ENCODE results near the gene CA10.

CA10 gene

GRCh38 chr17:51630101-51630671, 528.3 kb downstream of the CA10 start:
- Histone ChIP-seq H2AK5ac (ENCODE audit: low read length) (no peak overlapping the region), H4K12ac (ENCODE audit: low read depth, low read length) (no peak overlapping the region), H3K79me2 (ENCODE audit: control insufficient read depth, insufficient read depth, low read length, poor library complexity) (no peaks in the 10 kb centered on the region), H4K8ac (ENCODE audit: low read depth, low read length) (no peak overlapping the region), H2AFZ (ENCODE audit: insufficient read depth, low read length, poor library complexity) (no peak overlapping the region), H2BK120ac (ENCODE audit: insufficient read depth, low read length, poor library complexity) (no peak overlapping the region), H3K36me3 (ENCODE audit: control insufficient read depth in 1 of 2, insufficient read depth in 2 of 2, low read length in 2 of 2) (no peaks in the 10 kb centered on the region), H3K4me1 (ENCODE audit: control insufficient read depth in 1 of 2, insufficient read depth in 2 of 2, low read length in 2 of 2) (peaks cover 0 to 2% of the 10 kb centered on the region in 2 experiments), H3K4me2 (ENCODE audit: low read length) (no peak overlapping the region), H3K9ac (ENCODE audit: low read length) (no peak overlapping the region), H3K18ac (ENCODE audit: low read length) (no peak overlapping the region), H3K23ac (ENCODE audit: low read length) (no peak overlapping the region), H2BK12ac (ENCODE audit: low read length) (no peak overlapping the region), H3K79me1 (ENCODE audit: low read length) (no peaks in the 10 kb centered on the region), H3K9me3 (ENCODE audit: insufficient read depth, low read depth, low read length) (no peaks in the 10 kb centered on the region), H2BK5ac (ENCODE audit: low read depth, low read length, poor library complexity) (no peak overlapping the region), H4K91ac (ENCODE audit: low read depth, low read length) (no peak overlapping the region), H3K4me3 (ENCODE audit: low read depth, low read length) (no peak overlapping the region), H3K27ac (ENCODE audit: low read depth, low read length) (no peak overlapping the region), H3K27me3 (ENCODE audit: insufficient read depth, low read length) (no peaks in the 10 kb centered on the region), H3K4ac (ENCODE audit: low read depth, low read length) (no peak overlapping the region), H3K14ac (ENCODE audit: low read length) (no peak overlapping the region)
- no CpG with 5 or more reads among the region's 5 CpGs for WGBS (ENCODE audit: extremely low coverage, insufficient coverage, insufficient read length)
- no peak for DNase-seq

GRCh38 chr17:51629232-51629631, 529.3 kb downstream of the CA10 start:
- H3K4ac ChIP-seq (ENCODE audit: low read depth, low read length): no peak overlapping the region
- peak overlapping the region; percentile 49 for H3K4me3 ChIP-seq (ENCODE audit: low read depth, low read length)
- H3K9ac ChIP-seq (ENCODE audit: low read length): no peak overlapping the region
- no peak for DNase-seq
- H3K4me2 ChIP-seq (ENCODE audit: low read length): no peak overlapping the region
- no peak overlapping the region for H4K12ac ChIP-seq (ENCODE audit: low read depth, low read length)
- no peak overlapping the region for H3K27ac ChIP-seq (ENCODE audit: low read depth, low read length)
- peaks cover 0 to 2% of the 10 kb centered on the region in 2 experiments for H3K4me1 ChIP-seq (ENCODE audit: control insufficient read depth in 1 of 2, insufficient read depth in 2 of 2, low read length in 2 of 2)
- no peaks in the 10 kb centered on the region for H3K79me1 ChIP-seq (ENCODE audit: low read length)
- no peaks in the 10 kb centered on the region for H3K27me3 ChIP-seq (ENCODE audit: insufficient read depth, low read length)
- no peaks in the 10 kb centered on the region for H3K79me2 ChIP-seq (ENCODE audit: control insufficient read depth, insufficient read depth, low read length, poor library complexity)
- WGBS (ENCODE audit: extremely low coverage, insufficient coverage, insufficient read length): no CpG with 5 or more reads among the region's 3 CpGs
- H4K8ac ChIP-seq (ENCODE audit: low read depth, low read length): no peak overlapping the region
- no peak overlapping the region for H2BK5ac ChIP-seq (ENCODE audit: low read depth, low read length, poor library complexity)
- H3K36me3 ChIP-seq (ENCODE audit: control insufficient read depth in 1 of 2, insufficient read depth in 2 of 2, low read length in 2 of 2): no peaks in the 10 kb centered on the region
- no peaks in the 10 kb centered on the region for H3K9me3 ChIP-seq (ENCODE audit: insufficient read depth, low read depth, low read length)
- H3K14ac ChIP-seq (ENCODE audit: low read length): no peak overlapping the region
- no peak overlapping the region for H2AK5ac ChIP-seq (ENCODE audit: low read length)
- H3K23ac ChIP-seq (ENCODE audit: low read length): no peak overlapping the region
- H4K91ac ChIP-seq (ENCODE audit: low read depth, low read length): no peak overlapping the region
- H2BK12ac ChIP-seq (ENCODE audit: low read length): no peak overlapping the region
- H3K18ac ChIP-seq (ENCODE audit: low read length): no peak overlapping the region
- H2BK120ac ChIP-seq (ENCODE audit: insufficient read depth, low read length, poor library complexity): no peak overlapping the region
- H2AFZ ChIP-seq (ENCODE audit: insufficient read depth, low read length, poor library complexity): no peak overlapping the region

DNA sequence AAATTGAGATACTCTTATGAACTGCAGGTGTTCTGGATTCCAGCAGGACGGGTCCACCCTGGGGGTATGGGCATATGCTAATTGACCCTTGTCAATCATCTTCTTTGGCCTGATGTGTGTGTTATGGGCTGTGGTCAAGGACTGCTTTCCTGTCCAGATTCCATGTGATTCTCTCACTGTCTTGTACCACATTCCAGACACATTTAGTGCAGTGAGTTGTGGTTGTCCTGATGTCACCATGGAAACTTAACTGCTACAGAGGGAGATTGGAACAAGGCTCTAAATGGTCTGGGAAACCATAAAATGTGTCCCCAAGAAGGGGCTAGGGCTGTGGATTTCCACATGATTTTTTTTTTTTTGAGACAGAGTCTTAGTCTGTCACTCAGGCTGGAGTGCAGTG, 530.7 kb downstream of the CA10 start:
- Histone ChIP-seq H3K4ac (ENCODE audit: low read depth, low read length) (no peak overlapping the region), H3K79me2 (ENCODE audit: control insufficient read depth, insufficient read depth, low read length, poor library complexity) (no peaks in the 10 kb centered on the region), H3K9ac (ENCODE audit: low read length) (no peak overlapping the region), H2AFZ (ENCODE audit: insufficient read depth, low read length, poor library complexity) (no peak overlapping the region), H4K91ac (ENCODE audit: low read depth, low read length) (no peak overlapping the region), H3K14ac (ENCODE audit: low read length) (no peak overlapping the region), H3K23ac (ENCODE audit: low read length) (no peak overlapping the region), H3K4me1 (ENCODE audit: control insufficient read depth in 1 of 2, insufficient read depth in 2 of 2, low read length in 2 of 2) (peaks cover 0 to 2% of the 10 kb centered on the region in 2 experiments), H3K79me1 (ENCODE audit: low read length) (no peaks in the 10 kb centered on the region), H2BK5ac (ENCODE audit: low read depth, low read length, poor library complexity) (no peak overlapping the region), H2BK120ac (ENCODE audit: insufficient read depth, low read length, poor library complexity) (no peak overlapping the region), H3K18ac (ENCODE audit: low read length) (no peak overlapping the region), H3K9me3 (ENCODE audit: insufficient read depth, low read depth, low read length) (no peaks in the 10 kb centered on the region), H3K27ac (ENCODE audit: low read depth, low read length) (no peak overlapping the region), H4K8ac (ENCODE audit: low read depth, low read length) (no peak overlapping the region), H2BK12ac (ENCODE audit: low read length) (no peak overlapping the region), H3K36me3 (ENCODE audit: control insufficient read depth in 1 of 2, insufficient read depth in 2 of 2, low read length in 2 of 2) (no peaks in the 10 kb centered on the region), H3K4me3 (ENCODE audit: low read depth, low read length) (no peak overlapping the region), H4K12ac (ENCODE audit: low read depth, low read length) (no peak overlapping the region), H3K27me3 (ENCODE audit: insufficient read depth, low read length) (no peaks in the 10 kb centered on the region), H3K4me2 (ENCODE audit: low read length) (no peak overlapping the region), H2AK5ac (ENCODE audit: low read length) (no peak overlapping the region)
- WGBS (ENCODE audit: extremely low coverage, insufficient coverage, insufficient read length): no CpG with 5 or more reads among the region's 1 CpG
- no peak for DNase-seq

GRCh38 chr17:51618476-51618875, 540.0 kb downstream of the CA10 start:
- H2BK120ac ChIP-seq (ENCODE audit: insufficient read depth, low read length, poor library complexity): no peak overlapping the region
- no peak overlapping the region for H2AFZ ChIP-seq (ENCODE audit: insufficient read depth, low read length, poor library complexity)
- no peak overlapping the region for H3K9ac ChIP-seq (ENCODE audit: low read length)
- no peak overlapping the region for H4K91ac ChIP-seq (ENCODE audit: low read depth, low read length)
- no peaks in the 10 kb centered on the region for H3K36me3 ChIP-seq (ENCODE audit: control insufficient read depth in 1 of 2, insufficient read depth in 2 of 2, low read length in 2 of 2)
- no peak overlapping the region for H3K27ac ChIP-seq (ENCODE audit: low read depth, low read length)
- no peaks in the 10 kb centered on the region for H3K79me1 ChIP-seq (ENCODE audit: low read length)
- no peak overlapping the region for H3K18ac ChIP-seq (ENCODE audit: low read length)
- H3K14ac ChIP-seq (ENCODE audit: low read length): no peak overlapping the region
- H3K9me3 ChIP-seq (ENCODE audit: insufficient read depth, low read depth, low read length): no peaks in the 10 kb centered on the region
- no peak overlapping the region for H3K4me3 ChIP-seq (ENCODE audit: low read depth, low read length)
- no peaks in the 10 kb centered on the region for H3K27me3 ChIP-seq (ENCODE audit: insufficient read depth, low read length)
- no peak overlapping the region for H4K8ac ChIP-seq (ENCODE audit: low read depth, low read length)
- no peaks in the 10 kb centered on the region for H3K4me1 ChIP-seq (ENCODE audit: control insufficient read depth in 1 of 2, insufficient read depth in 2 of 2, low read length in 2 of 2)
- H2AK5ac ChIP-seq (ENCODE audit: low read length): no peak overlapping the region
- H3K4me2 ChIP-seq (ENCODE audit: low read length): no peak overlapping the region
- no peak overlapping the region for H3K4ac ChIP-seq (ENCODE audit: low read depth, low read length)
- DNase-seq: no peak
- no peak overlapping the region for H2BK12ac ChIP-seq (ENCODE audit: low read length)
- H2BK5ac ChIP-seq (ENCODE audit: low read depth, low read length, poor library complexity): no peak overlapping the region
- no peak overlapping the region for H3K23ac ChIP-seq (ENCODE audit: low read length)
- no CpG with 5 or more reads among the region's 1 CpG for WGBS (ENCODE audit: extremely low coverage, insufficient coverage, insufficient read length)
- H3K79me2 ChIP-seq (ENCODE audit: control insufficient read depth, insufficient read depth, low read length, poor library complexity): no peaks in the 10 kb centered on the region
- no peak overlapping the region for H4K12ac ChIP-seq (ENCODE audit: low read depth, low read length)

All from trophoblast cell (in vitro differentiated cells and primary cell).